Effector memory CD4-positive, alpha-beta T cell (primary cell): ENCODE measurements around the gene MTCL1.

Experiments
- DNase-seq, 3 donors: peaks; one replicate each; pipeline ENCODE4 v3.0.0-alpha.2; 2020
- H3K27ac ChIP-seq: 2 replicates; pipeline ENCODE4 v1.7.0; 2013; ENCODE audit warnings: mild to moderate bottlenecking, low read length, moderate library complexity; ENCODE audit not compliant: insufficient read depth, poor library complexity, severe bottlenecking
- H3K27me3 ChIP-seq: replicated peaks from 2 replicates; pipeline ENCODE4 v1.7.0; 2013; ENCODE audit warnings: mild to moderate bottlenecking, low read length; ENCODE audit not compliant: insufficient read depth, control insufficient read depth, poor library complexity, severe bottlenecking
- H3K36me3 ChIP-seq: 2 replicates; pipeline ENCODE4 v1.7.0; 2013; ENCODE audit warnings: mild to moderate bottlenecking, low read length, moderate library complexity; ENCODE audit not compliant: control insufficient read depth, insufficient read depth
- H3K4me1 ChIP-seq: 2 replicates; pipeline ENCODE4 v1.7.0; 2013; ENCODE audit warnings: low read length, mild to moderate bottlenecking; ENCODE audit not compliant: control insufficient read depth, insufficient read depth, poor library complexity, severe bottlenecking
- H3K4me3 ChIP-seq: 2 replicates; pipeline ENCODE4 v1.7.0; 2013; ENCODE audit warnings: low read length, low read depth, mild to moderate bottlenecking; ENCODE audit not compliant: insufficient read depth, poor library complexity, severe bottlenecking
- H3K9me3 ChIP-seq: 2 replicates; pipeline ENCODE4 v1.7.0; 2013; ENCODE audit warnings: mild to moderate bottlenecking, low read length, moderate library complexity; ENCODE audit not compliant: control insufficient read depth

MTCL1 gene

DNA sequence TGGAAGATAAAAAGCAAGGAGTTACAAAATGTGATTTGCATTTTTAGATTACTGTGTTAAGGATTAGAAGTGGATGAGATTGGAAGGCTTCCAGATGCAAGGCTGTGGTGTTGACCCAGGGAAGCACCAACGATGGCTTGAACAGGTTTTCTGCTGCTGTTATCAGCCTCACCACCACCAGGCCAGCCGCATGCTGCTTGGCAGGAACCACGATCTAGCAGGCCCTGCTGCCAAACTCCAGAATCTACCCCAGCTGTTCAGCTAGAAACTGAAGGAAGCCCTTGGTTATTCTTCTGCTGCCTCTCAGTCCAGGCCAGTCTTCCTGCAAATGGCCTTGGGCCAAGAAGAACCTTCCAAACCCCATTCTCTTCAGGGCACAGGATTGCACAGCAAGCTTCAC lies 133.9 kb downstream of the MTCL1 start:
- Histone ChIP-seq H3K27me3 (no peaks in the 10 kb centered on the region), H3K9me3 (no peaks in the 10 kb centered on the region), H3K4me3 (no peak overlapping the region), H3K36me3 (no peaks in the 10 kb centered on the region), H3K27ac (no peak overlapping the region), H3K4me1 (no peaks in the 10 kb centered on the region)
- DNase-seq, result no peak

GRCh38 chr18:8841781-8842485 lies 136.6 kb downstream of the MTCL1 start:
- DNase-seq, result no peak
- Histone ChIP-seq H3K9me3 (no peaks in the 10 kb centered on the region), H3K36me3 (no peaks in the 10 kb centered on the region), H3K4me3 (no peak overlapping the region), H3K4me1 (no peaks in the 10 kb centered on the region), H3K27ac (no peak overlapping the region), H3K27me3 (no peaks in the 10 kb centered on the region)

- Histone ChIP-seq H3K4me1 (no peaks in the 10 kb centered on the region), H3K4me3 (no peak overlapping the region), H3K36me3 (no peaks in the 10 kb centered on the region), H3K9me3 (no peaks in the 10 kb centered on the region), H3K27ac (no peak overlapping the region), H3K27me3 (no peaks in the 10 kb centered on the region)
- DNase-seq, result no peak
Observed at GRCh38 chr18:8842506-8842905, 137.2 kb downstream of the MTCL1 start.

DNA sequence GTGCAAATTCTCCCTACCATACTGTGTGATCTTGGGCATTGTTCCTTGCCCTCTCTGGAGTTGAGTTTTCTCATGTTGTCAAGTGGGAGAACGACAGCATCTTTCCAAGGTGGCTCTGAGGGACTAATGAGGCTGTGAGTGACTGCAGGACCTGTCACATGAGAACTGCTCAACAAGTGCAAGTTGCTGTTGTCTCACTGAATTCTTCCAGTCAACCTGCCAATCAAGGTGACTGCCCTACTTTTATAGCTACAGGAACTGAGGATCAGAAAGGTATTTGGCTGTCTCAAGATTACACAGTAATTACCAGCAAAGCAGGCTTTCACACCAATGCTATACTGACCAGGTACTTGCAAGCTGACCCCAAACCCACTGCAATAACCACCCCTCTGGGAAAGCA lies 137.6 kb downstream of the MTCL1 start:
- Histone ChIP-seq H3K27ac (no peak overlapping the region), H3K9me3 (no peaks in the 10 kb centered on the region), H3K4me1 (no peaks in the 10 kb centered on the region), H3K4me3 (no peak overlapping the region), H3K27me3 (no peaks in the 10 kb centered on the region), H3K36me3 (no peaks in the 10 kb centered on the region)
- no peak for DNase-seq

- Histone ChIP-seq H3K27ac (no peak overlapping the region), H3K27me3 (no peaks in the 10 kb centered on the region), H3K4me1 (no peaks in the 10 kb centered on the region), H3K9me3 (no peaks in the 10 kb centered on the region), H3K36me3 (no peaks in the 10 kb centered on the region), H3K4me3 (no peak overlapping the region)
- DNase-seq, result no peak
Observed at GRCh38 chr18:8844721-8845148, 139.4 kb downstream of the MTCL1 start.

- no peak for DNase-seq
- H3K27ac ChIP-seq, result no peak overlapping the region
- H3K4me1 ChIP-seq, result no peaks in the 10 kb centered on the region
- no peaks in the 10 kb centered on the region for H3K36me3 ChIP-seq
- no peaks in the 10 kb centered on the region for H3K27me3 ChIP-seq
- H3K9me3 ChIP-seq, result no peaks in the 10 kb centered on the region
- H3K4me3 ChIP-seq, result no peak overlapping the region
Observed at GRCh38 chr18:8845506-8845905, 140.2 kb downstream of the MTCL1 start.

GRCh38 chr18:8847066-8847755 lies 141.9 kb downstream of the MTCL1 start:
- DNase-seq, result no peak
- Histone ChIP-seq H3K9me3 (no peaks in the 10 kb centered on the region), H3K36me3 (no peaks in the 10 kb centered on the region)

GRCh38 chr18:8847900-8848299 lies 142.5 kb downstream of the MTCL1 start:
- no peaks in the 10 kb centered on the region for H3K4me1 ChIP-seq

More at GRCh38 chr18:8847066-8847755, 141.9 kb downstream of the MTCL1 start:
- H3K4me1 ChIP-seq, result no peaks in the 10 kb centered on the region
- no peaks in the 10 kb centered on the region for H3K27me3 ChIP-seq
- H3K4me3 ChIP-seq, result no peak overlapping the region
- no peak overlapping the region for H3K27ac ChIP-seq

DNA sequence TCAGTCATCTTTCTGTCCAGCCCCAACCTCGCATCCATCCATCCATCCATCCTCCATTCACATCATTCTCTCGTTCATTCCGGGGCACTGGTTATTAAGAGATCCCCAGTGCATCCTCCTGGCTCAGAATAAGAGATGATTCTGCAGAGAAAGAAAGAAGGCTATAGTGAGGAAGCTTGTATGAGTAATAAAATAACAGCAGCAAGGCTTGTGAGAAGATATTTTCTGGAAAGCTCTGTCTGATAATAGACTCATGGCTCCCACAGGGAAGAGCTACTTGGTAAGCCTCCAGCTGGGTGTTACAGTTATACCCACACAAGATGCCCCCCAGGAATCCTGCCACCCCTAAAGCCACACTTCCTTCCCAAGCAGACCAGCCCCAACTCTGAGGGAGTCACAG lies 143.2 kb downstream of the MTCL1 start:
- Histone ChIP-seq H3K4me1 (no peaks in the 10 kb centered on the region), H3K27me3 (no peaks in the 10 kb centered on the region), H3K27ac (no peak overlapping the region), H3K4me3 (no peak overlapping the region), H3K9me3 (no peaks in the 10 kb centered on the region), H3K36me3 (no peaks in the 10 kb centered on the region)
- no peak for DNase-seq

More at GRCh38 chr18:8847900-8848299, 142.5 kb downstream of the MTCL1 start:
- Histone ChIP-seq H3K9me3 (no peaks in the 10 kb centered on the region), H3K36me3 (no peaks in the 10 kb centered on the region), H3K4me3 (no peak overlapping the region), H3K27ac (no peak overlapping the region), H3K27me3 (no peaks in the 10 kb centered on the region)
- DNase-seq, result no peak

DNA sequence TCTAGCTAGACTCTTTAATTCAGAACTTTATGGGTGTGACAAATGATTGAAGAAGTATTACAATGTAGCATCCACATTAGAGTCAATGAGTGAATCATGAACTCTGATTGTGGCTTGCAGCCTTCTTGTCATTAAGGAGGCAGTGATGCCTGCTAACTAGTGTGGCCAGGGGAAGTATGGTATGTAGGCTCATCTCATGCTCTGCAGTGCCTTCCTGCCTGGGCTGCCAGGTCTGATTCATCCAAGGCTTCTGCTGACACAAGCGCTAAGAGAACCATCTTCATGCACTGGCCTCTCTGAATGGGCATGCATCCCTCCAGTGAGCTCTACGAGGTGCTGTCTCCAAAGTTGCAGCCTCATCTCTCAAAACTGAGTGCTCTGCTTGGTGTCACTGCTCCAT lies 144.3 kb downstream of the MTCL1 start:
- no peaks in the 10 kb centered on the region for H3K9me3 ChIP-seq
- DNase-seq, result no peak
- H3K27ac ChIP-seq, result no peak overlapping the region
- H3K4me1 ChIP-seq, result no peaks in the 10 kb centered on the region
- no peak overlapping the region for H3K4me3 ChIP-seq
- no peaks in the 10 kb centered on the region for H3K36me3 ChIP-seq
- H3K27me3 ChIP-seq, result no peaks in the 10 kb centered on the region
